Measurements from ENCODE around the gene ATP6V0C.

The ATP6V0C gene

DNA sequence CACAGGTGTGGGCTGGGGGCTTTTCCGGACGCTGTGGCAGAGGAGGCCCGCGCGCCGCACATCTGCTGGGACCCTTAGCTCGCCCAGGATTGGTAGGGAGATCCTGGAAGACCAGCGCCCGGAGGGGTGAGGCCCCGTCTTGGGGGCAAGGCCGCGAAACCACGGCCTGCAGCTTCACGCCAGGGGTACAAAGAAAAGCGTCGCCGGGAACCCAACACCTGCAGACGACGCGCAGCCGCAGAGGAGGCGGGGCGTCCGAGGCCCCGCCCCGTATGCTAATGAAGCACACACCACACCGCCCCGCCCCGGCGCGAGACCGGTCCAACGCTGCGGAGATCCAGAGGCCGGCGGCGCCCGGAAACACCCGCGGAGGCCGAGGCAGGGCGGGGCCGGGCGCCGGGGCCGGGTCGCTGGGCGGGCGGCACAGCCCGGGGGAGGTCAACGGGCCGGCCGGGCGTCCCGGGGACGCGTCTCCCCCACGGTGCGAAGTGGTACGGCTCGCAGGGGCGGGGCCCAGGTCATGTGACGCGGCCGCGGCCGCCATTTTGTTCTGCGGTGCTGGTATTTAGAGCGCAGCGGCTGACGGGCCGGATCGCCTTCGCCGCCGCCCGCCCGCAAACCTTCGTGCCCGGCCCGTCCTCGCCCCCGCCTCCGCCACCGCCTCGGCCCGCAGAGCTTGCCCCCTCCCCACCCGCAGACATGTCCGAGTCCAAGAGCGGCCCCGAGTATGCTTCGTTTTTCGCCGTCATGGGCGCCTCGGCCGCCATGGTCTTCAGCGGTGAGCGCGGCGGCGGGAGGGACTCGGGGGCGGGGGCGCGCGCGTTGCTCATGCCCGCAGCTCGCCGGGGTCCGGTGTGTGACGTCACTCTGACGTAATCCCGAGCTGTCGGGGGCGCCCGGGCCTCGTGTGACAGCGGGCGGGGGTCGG is at the start of gene ATP6V0C:
Gene ATP6V0C (plus strand): TSS at position 548 of the 928 bp plus-strand sequence. CDS start 152 bp downstream, at position 700.
- Histone ChIP-seq H3F3A (ENCODE audit: control insufficient read depth, insufficient read depth) (peaks cover 4% of the 10 kb centered on the region; the same call in 1 of the 2 replicates), H3K4me1 (ENCODE audit: control insufficient read depth, low read length) (peaks cover 67% of the 10 kb centered on the region), H3K4me3 (ENCODE audit: low read length) (peak within 1 kb of the TSS; percentile 91), H3K36me3 (ENCODE audit: control insufficient read depth, low read length) (peaks cover 13% of the 10 kb centered on the region), H4K20me1 (ENCODE audit: control insufficient read depth, insufficient read depth, low read depth, low read length) (peaks cover 13% of the 10 kb centered on the region), H3K9me3 (ENCODE audit: control insufficient read depth, insufficient read depth, low read length) (no peaks in the 10 kb centered on the region), H3K27ac (ENCODE audit: low read depth, low read length) (peak within 1 kb of the TSS; percentile 66), H3K4me2 (ENCODE audit: low read length) (peak within 1 kb of the TSS; percentile 78), H3K9me2 (replicated peaks; ENCODE audit: control insufficient read depth, low read length) (no peaks in the 10 kb centered on the region), H3K79me2 (ENCODE audit: control insufficient read depth, low read length) (peaks cover 49% of the 10 kb centered on the region), H3K27me3 (ENCODE audit: control insufficient read depth, low read length) (no peaks in the 10 kb centered on the region)
- TF ChIP-seq EZH2phosphoT487 (IDR thresholded peaks at IDR 0.05; ENCODE audit: borderline replicate concordance, low read length), result no peak
- TF ChIP-seq, protein P1, sequence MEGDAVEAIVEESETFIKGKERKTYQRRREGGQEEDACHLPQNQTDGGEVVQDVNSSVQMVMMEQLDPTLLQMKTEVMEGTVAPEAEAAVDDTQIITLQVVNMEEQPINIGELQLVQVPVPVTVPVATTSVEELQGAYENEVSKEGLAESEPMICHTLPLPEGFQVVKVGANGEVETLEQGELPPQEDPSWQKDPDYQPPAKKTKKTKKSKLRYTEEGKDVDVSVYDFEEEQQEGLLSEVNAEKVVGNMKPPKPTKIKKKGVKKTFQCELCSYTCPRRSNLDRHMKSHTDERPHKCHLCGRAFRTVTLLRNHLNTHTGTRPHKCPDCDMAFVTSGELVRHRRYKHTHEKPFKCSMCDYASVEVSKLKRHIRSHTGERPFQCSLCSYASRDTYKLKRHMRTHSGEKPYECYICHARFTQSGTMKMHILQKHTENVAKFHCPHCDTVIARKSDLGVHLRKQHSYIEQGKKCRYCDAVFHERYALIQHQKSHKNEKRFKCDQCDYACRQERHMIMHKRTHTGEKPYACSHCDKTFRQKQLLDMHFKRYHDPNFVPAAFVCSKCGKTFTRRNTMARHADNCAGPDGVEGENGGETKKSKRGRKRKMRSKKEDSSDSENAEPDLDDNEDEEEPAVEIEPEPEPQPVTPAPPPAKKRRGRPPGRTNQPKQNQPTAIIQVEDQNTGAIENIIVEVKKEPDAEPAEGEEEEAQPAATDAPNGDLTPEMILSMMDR (IDR thresholded peaks at IDR 0.05; ENCODE audit: low read depth, low read length, poor library complexity, severe bottlenecking), result no peak

DNA sequence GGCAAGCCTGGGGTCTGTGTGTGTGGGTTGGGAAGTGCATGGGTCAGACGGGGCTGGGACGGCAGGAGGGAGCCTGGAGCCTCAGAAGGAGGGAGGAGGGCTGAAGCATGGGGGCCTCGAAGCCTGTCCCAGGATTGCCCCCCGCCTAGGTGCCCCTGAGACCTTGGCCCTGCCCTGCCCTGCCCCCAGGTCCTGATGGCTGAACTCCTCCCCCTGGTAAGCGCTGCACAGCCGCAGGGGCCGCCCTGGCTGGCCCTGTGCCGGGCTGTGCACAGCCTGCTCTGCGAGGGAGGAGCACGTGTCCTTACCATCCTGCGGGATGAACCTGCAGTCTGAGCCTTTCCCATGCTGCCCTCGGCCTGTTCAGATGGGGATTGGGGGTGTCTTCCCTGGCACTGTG is 49.4 kb upstream of the ATP6V0C start:
- no peak overlapping the region for H3K27ac ChIP-seq (ENCODE audit: low read depth, low read length)
- H3K4me1 ChIP-seq (ENCODE audit: control insufficient read depth, low read length), result peaks cover 64% of the 10 kb centered on the region
- H3K79me2 ChIP-seq (ENCODE audit: control insufficient read depth, low read length), result peaks cover 21% of the 10 kb centered on the region
- no peaks in the 10 kb centered on the region for H3K9me2 ChIP-seq (replicated peaks; ENCODE audit: control insufficient read depth, low read length)
- H3K4me2 ChIP-seq (ENCODE audit: low read length), result no peak overlapping the region
- no peaks in the 10 kb centered on the region for H3K9me3 ChIP-seq (ENCODE audit: control insufficient read depth, insufficient read depth, low read length)
- peaks cover 20% of the 10 kb centered on the region for H3F3A ChIP-seq (ENCODE audit: control insufficient read depth, insufficient read depth)
- H3K4me3 ChIP-seq (ENCODE audit: low read length), result no peak overlapping the region
- TF ChIP-seq EZH2phosphoT487 (IDR thresholded peaks at IDR 0.05; ENCODE audit: borderline replicate concordance, low read length), result no peak
- TF ChIP-seq, protein P1 (IDR thresholded peaks at IDR 0.05; ENCODE audit: low read depth, low read length, poor library complexity, severe bottlenecking), result no peak
- peaks cover 24% of the 10 kb centered on the region for H3K36me3 ChIP-seq (ENCODE audit: control insufficient read depth, low read length)
- H4K20me1 ChIP-seq (ENCODE audit: control insufficient read depth, insufficient read depth, low read depth, low read length), result no peaks in the 10 kb centered on the region
- H3K27me3 ChIP-seq (ENCODE audit: control insufficient read depth, low read length), result no peaks in the 10 kb centered on the region

DNA sequence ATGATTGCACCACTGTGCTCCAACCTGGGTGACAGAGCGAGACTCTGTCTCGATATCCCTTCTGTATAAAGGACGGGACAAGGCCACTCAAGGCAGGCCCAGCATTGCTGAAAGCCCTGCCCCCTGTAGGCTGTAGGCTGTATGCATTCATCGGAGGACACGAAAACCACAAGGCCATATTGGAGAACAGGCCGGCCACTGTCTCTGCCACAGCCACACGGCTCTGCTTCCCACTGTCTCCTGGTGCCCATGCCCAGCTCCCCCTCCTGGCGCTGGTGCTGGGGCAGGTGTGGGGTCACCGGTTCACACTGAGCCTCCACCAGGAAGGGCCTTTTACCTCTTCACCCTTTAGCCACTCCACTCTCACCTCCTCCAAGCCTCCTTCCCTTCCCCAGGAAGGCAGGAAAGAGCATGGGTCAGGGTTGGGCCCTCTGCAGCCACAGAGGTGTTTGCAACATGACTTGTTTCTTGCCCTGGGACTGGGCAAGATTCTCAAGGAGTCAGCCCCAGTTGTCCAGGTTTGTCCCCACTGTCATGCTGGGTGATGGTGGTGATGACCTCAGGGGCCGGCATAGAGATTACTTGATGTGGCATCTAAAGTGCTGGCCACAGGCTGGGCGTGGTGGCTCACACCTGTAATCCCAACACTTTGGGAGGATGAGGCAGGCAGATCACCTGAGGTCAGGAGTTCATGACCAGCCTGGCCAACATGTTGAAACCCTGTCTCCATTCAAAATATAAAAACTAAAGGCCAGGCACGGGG is 47.9 kb upstream of the ATP6V0C start:
- Histone ChIP-seq H3K4me1 (ENCODE audit: control insufficient read depth, low read length) (peaks cover 67% of the 10 kb centered on the region), H3F3A (ENCODE audit: control insufficient read depth, insufficient read depth) (peaks cover 29% of the 10 kb centered on the region), H3K79me2 (ENCODE audit: control insufficient read depth, low read length) (peaks cover 14% of the 10 kb centered on the region), H4K20me1 (ENCODE audit: control insufficient read depth, insufficient read depth, low read depth, low read length) (no peaks in the 10 kb centered on the region), H3K4me3 (ENCODE audit: low read length) (no peak overlapping the region), H3K9me3 (ENCODE audit: control insufficient read depth, insufficient read depth, low read length) (no peaks in the 10 kb centered on the region), H3K36me3 (ENCODE audit: control insufficient read depth, low read length) (peaks cover 20% of the 10 kb centered on the region), H3K9me2 (replicated peaks; ENCODE audit: control insufficient read depth, low read length) (no peaks in the 10 kb centered on the region), H3K27me3 (ENCODE audit: control insufficient read depth, low read length) (no peaks in the 10 kb centered on the region), H3K4me2 (ENCODE audit: low read length) (no peak overlapping the region), H3K27ac (ENCODE audit: low read depth, low read length) (no peak overlapping the region)
- TF ChIP-seq EZH2phosphoT487 (IDR thresholded peaks at IDR 0.05; ENCODE audit: borderline replicate concordance, low read length), result no peak
- TF ChIP-seq, protein P1 (IDR thresholded peaks at IDR 0.05; ENCODE audit: low read depth, low read length, poor library complexity, severe bottlenecking), result peak; percentile 60

Data from DOHH2 (cell line).